Measurements from ENCODE around the gene ZNF507.

GRCh38 chr19:32336259-32337083 lies 8.9 kb upstream of the ZNF507 start:
- no peak for TF ChIP-seq CTCF (IDR thresholded peaks at IDR 0.05)
- no peak for TF ChIP-seq POLR2A (IDR thresholded peaks at IDR 0.05; ENCODE audit: low read depth)

Data from esophagus muscularis mucosa (tissue), 3 donors.